Smooth muscle cell of the brain vasculature (primary cell): Measurements from ENCODE around the gene ZNF148.
"Not testable (repeated sequence)": the region's sequence is repeated elsewhere in the genome, so short reads cannot be mapped to it uniquely, and the experiment has no call there.

Experiments used
- DNase-seq: peaks from one replicate; pipeline ENCODE4 v3.0.0-alpha.2; 2012; ENCODE audit warnings: low read depth, low spot score

ZNF148 gene

GRCh38 chr3:125374996-125375941, at the start of gene ZNF148:
Gene ZNF148, minus strand, starts transcription at chr3:125375325. Its CDS starts 61,685 bp downstream, at chr3:125313640.
- DNase-seq: peak; percentile 52

- DNase-seq: no peak
Measured at GRCh38 chr3:125418306-125418705, 43.2 kb upstream of the ZNF148 start.

GRCh38 chr3:125416235-125416634, 41.1 kb upstream of the ZNF148 start:
- DNase-seq: no peak

GRCh38 chr3:125414669-125415068, 39.5 kb upstream of the ZNF148 start:
- DNase-seq: no peak

- DNase-seq: no peak
Measured at GRCh38 chr3:125410922-125411321, 35.8 kb upstream of the ZNF148 start.

- DNase-seq: no peak
Measured at GRCh38 chr3:125406070-125406469, 30.9 kb upstream of the ZNF148 start.

- not testable (repeated sequence) for DNase-seq
Measured at GRCh38 chr3:125405515-125405914, 30.4 kb upstream of the ZNF148 start.

GRCh38 chr3:125403789-125404188, 28.7 kb upstream of the ZNF148 start:
- no peak for DNase-seq

- no peak for DNase-seq
Measured at GRCh38 chr3:125402639-125403038, 27.5 kb upstream of the ZNF148 start.

GRCh38 chr3:125401402-125401801, 26.3 kb upstream of the ZNF148 start:
- DNase-seq: no peak

- no peak for DNase-seq
Measured at GRCh38 chr3:125398952-125399351, 23.8 kb upstream of the ZNF148 start.

GRCh38 chr3:125395091-125395490, 20.0 kb upstream of the ZNF148 start:
- DNase-seq: no peak

- no peak for DNase-seq
Measured at GRCh38 chr3:125394406-125394805, 19.3 kb upstream of the ZNF148 start.

GRCh38 chr3:125389282-125389681, 14.2 kb upstream of the ZNF148 start:
- no peak for DNase-seq

- DNase-seq: not testable (repeated sequence)
Measured at GRCh38 chr3:125388369-125388768, 13.2 kb upstream of the ZNF148 start.

- DNase-seq: no peak
Measured at GRCh38 chr3:125386811-125387210, 11.7 kb upstream of the ZNF148 start.

- no peak for DNase-seq
Measured at GRCh38 chr3:125383744-125384143, 8.6 kb upstream of the ZNF148 start.

- DNase-seq: no peak
Measured at GRCh38 chr3:125382298-125382697, 7.2 kb upstream of the ZNF148 start.

- no peak for DNase-seq
Measured at GRCh38 chr3:125381743-125382142, 6.6 kb upstream of the ZNF148 start.

GRCh38 chr3:125381314-125381713, 6.2 kb upstream of the ZNF148 start:
- no peak for DNase-seq

GRCh38 chr3:125379483-125379882, 4.4 kb upstream of the ZNF148 start:
- DNase-seq: no peak

- DNase-seq: no peak
Measured at GRCh38 chr3:125378762-125379161, 3.6 kb upstream of the ZNF148 start.

- no peak for DNase-seq
Measured at GRCh38 chr3:125375950-125376679, 990 bp upstream of the ZNF148 start.
